DMS79 treated with DMSO at 0.1 percent for 48 hours (cell line): Measurements from ENCODE around the gene FAM110C.
A peak's percentile ranks its signal among the peaks of the same experiment; 100 is the strongest.
"Not testable (repeated sequence)": the region's sequence is repeated elsewhere in the genome, so short reads cannot be mapped to it uniquely, and the experiment has no call there.

Experiments
- DNase-seq: peaks from one replicate; lab custom pipeline; 2025; lab: John Stamatoyannopoulos, UW

FAM110C gene

GRCh38 chr2:44748-45341 lies 1.5 kb downstream of the FAM110C start:
- peak; percentile 46 for DNase-seq

- DNase-seq: no peak
These were observed 3.5 kb downstream of the FAM110C start for GRCh38 chr2:42788-43187.

GRCh38 chr2:40465-40864 lies 5.8 kb downstream of the FAM110C start:
- DNase-seq: no peak

DNA sequence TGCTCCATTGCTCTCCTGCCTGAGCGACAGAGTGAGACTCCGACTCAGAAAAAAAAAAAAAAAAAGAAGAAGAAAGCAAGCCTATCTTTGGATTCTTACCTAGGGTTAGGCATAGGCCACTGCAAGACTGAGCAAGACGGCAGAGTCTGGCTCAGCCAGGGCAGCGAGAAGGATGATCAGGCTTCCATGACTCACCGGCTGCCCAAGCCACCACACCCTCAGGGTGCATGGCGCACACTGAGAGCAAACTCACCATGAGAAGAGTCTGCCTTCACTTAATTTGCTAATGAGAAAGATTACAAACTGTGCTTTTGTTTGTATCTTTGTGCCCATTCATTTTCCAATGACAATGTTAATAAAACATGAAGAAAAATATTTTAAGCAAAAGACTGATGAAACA lies 8.2 kb downstream of the FAM110C start:
- no peak for DNase-seq

GRCh38 chr2:36318-36717 lies 10.0 kb downstream of the FAM110C start:
- DNase-seq: no peak

DNA sequence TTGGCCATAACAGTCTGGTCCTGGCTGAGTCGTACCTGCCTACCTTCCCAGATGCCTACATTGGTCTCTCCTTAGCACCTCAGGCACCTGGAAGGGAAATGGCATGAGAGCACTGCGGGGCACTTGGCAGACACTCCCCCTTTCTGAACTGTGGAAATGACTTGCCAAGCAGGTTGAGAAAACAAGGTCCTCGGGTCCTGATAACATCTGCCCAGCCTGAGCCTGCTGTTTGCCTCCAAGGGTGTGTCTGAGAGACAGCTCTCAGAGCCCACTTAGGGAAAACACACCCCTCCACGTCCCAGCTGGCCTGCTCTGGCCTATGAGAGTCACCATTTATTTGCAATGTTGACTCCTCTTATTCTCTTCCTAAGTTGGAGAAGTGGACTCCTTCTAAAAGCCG lies 10.5 kb downstream of the FAM110C start:
- DNase-seq: peak; percentile 96

GRCh38 chr2:33620-34019 lies 12.7 kb downstream of the FAM110C start:
- DNase-seq: no peak

GRCh38 chr2:32068-32467 lies 14.2 kb downstream of the FAM110C start:
- no peak for DNase-seq

DNA sequence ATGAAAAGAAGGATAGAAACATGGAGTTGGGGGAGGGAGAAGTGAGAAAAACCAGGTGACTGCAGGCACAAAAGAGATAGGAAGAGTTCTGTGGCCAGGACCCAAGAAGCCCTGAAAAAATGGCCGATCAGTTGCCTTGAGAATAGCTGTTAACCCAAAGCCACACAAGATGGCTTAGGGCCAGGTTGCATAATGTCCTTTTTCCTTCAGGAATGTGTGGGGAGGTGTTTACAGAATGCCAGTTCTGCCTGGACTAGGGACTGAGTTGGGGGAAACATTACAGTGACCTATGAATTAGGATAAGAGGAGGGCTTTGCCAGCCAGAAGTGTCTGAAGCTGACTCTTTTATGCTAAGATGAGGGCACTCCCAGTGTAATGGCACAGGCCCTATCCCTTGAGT lies 17.1 kb downstream of the FAM110C start:
- DNase-seq: no peak

- DNase-seq: no peak
These were observed 17.8 kb downstream of the FAM110C start for GRCh38 chr2:28406-28975.

DNA sequence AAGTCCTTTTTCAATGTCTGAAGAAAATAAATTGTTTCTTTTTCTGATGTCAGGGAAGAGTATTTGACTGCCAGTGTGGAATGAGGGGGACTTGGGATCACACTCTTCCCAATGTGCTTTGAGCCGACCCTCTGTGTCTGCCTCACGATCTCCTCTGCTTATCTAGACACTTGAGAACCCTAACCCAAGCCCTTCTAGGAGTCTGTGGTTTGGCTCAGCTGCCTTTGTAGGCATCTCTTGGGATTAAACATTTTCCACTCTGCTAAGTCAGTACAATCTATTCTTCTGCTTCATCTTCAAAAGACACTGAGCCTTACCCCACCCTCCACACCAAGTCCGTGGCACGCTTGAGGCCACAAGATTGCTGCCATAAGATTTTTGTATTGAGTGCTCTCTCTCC lies 19.4 kb downstream of the FAM110C start:
- DNase-seq: peak; percentile 91

GRCh38 chr2:25543-25942 lies 20.8 kb downstream of the FAM110C start:
- DNase-seq: no peak

DNA sequence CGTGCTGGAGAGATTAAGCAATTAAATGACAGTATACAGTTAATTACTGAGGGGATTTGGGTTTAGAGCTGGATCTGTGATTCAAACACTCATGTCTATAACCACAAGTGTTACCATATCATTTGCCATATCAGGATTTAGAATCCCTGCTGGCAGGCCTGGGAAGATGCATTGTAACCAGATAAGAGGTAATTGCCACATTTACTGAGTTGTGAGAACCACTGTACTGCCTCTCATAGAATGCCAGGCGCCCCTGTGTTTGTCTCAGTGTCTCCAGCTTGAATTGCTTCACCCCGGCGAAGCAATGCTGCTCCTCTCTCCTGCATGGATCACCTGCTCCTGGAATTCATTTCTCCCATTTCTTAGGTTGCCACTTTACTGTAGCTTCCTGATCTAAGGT lies 21.7 kb downstream of the FAM110C start:
- peak; percentile 46 for DNase-seq

GRCh38 chr2:24107-24506 lies 22.2 kb downstream of the FAM110C start:
- DNase-seq: peak; percentile 46

DNA sequence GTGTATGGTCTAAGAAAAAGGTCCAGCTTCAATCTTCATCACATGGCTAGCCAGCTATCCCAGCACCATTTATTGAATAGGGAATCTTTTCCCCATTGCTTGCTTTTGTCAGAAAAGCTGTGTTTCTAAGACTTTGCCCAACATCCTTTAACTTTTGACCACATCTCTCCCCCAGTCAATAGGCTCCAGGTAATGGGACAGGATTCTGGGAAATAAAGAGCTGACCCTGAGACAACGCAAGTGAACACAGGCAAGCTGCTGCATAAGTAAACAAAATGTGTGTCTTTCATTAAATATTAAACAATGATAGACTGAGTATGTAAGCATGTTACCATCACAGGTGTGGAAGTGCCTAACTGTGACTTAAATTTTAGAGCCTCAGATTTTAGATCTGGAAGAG lies 23.0 kb downstream of the FAM110C start:
- peak; percentile 25 for DNase-seq

GRCh38 chr2:22244-22643 lies 24.1 kb downstream of the FAM110C start:
- not testable (repeated sequence) for DNase-seq

DNA sequence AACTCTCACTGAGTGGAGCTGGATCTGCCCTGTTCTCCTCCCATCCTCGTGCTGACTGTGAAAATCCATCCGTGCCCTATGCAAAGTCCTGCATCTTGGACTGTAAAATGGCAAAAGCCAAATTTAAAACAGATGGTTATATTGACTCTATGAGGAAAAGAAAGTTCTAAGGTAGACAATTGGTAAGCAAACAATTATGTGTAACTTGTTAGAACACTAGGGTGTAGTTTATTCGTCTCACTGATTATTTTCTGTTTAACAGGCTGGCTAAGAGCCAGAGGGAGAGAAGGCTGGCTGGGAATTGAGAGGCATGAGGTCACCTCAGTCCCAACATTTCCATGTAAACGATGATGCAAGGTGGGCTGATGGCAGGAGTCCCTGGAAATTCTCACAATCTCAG lies 26.0 kb downstream of the FAM110C start:
- DNase-seq: peak; percentile 42

DNA sequence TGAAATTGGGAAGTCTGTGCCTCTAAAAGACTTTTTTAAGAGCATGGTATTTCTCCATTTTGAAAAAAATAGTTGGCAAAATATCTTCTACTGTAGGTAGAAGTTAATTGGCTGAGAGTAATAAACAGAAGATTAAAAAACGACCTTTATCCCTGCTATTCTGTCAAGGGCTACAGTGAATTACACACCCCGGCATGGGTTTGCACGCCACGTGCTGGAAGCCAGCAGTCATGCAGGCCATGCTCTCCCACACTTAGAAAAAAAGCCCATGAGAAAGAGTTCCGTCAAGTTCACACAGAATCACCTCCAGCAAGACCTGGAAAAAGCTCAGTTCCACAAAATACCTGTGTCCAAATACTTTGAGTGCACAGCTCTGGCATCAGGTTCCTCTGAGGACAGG lies 26.8 kb downstream of the FAM110C start:
- DNase-seq: no peak

- DNase-seq: peak; percentile 25
These were observed 27.7 kb downstream of the FAM110C start for GRCh38 chr2:18402-19271.

- DNase-seq: not testable (repeated sequence)
These were observed 30.4 kb downstream of the FAM110C start for GRCh38 chr2:15916-16315.

DNA sequence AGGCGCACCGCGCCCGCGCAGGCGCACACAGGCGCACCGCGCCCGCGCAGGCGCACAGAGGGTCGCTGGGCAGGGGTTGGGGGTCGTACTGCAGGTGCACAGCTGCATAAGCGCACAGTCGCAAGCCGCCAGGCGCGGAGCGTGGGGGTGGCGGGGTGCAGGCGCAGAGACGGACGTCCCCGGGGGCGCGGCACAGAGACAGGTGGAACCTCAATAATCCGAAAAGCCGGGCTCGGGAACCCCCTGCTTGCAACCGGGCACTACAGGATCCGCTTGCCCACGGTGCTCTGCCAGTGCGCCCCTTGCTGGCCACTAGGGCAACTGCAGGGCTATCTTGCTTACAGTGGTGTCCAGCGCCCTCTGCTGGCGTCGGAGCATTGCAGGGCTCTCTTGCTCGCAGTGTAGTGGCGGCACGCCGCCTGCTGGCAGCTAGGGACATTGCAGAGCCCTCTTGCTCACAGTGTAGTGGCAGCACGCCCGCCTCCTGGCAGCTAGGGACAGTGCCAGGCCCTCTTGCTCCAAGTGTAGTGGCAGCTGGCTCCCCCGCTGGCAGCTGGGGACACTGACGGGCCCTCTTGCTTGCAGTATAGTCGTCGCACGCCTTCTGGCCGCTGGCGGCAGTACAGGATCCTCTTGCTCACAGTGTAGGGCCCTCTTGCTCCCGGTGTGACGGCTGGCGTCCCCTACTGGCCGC lies 34.9 kb downstream of the FAM110C start:
- no peak for DNase-seq

- no peak for DNase-seq
These were observed 36.0 kb downstream of the FAM110C start for GRCh38 chr2:10222-10875.
